HepG2 (cell line): ENCODE measurements around the gene DPH3. TPM values are rescaled to one million over a fixed set of nuclear protein-coding genes. Genes with fewer than 3 reads are reported as not detected.

Source experiments
- ATAC-seq: fragments of 200-7000 bp; cut with Tn5 transposase; 3 replicates; pipeline ENCODE4 v1.9.1; 2020; ENCODE audit warnings: mild to moderate bottlenecking, moderate library complexity
- BruUV-seq: library from RNA; stranded (reverse); fragments of 400-500 nt; replicated peaks from 2 replicates; lab custom pipeline; 2021; lab: Mats Ljungman, UMichigan
- CTCF ChIA-PET: fragments of 300-600 bp; formaldehyde crosslinking; extraction: SDS; loops from one replicate; lab custom pipeline; 2021; ENCODE audit warnings: low total read pairs, inconsistent platforms, low intra/inter-chr PET ratio; lab: Yijun Ruan, JAX
- POLR2A ChIA-PET: fragments of 350-600 bp; sonication (Branson Sonifier 250); formaldehyde crosslinking; loops from one replicate; lab custom pipeline; 2020; ENCODE audit warnings: antibody characterized with exemption, inconsistent platforms; lab: Yijun Ruan, JAX
- DNase-seq: peaks from one replicate; pipeline ENCODE4 v3.0.0-alpha.2; 2015; ENCODE audit warnings: low spot score
- FAIRE-seq: peaks from 3 replicates; lab custom pipeline; 2011; peaks lifted over from hg19 to GRCh38; lab: Jason Lieb, UNC
- H2AFZ ChIP-seq: one replicate; pipeline ENCODE4 v1.6.1; 2011; ENCODE audit warnings: low read length, inconsistent platforms
- H3K27ac ChIP-seq: fragments of 300-600 bp; 3 replicates; pipeline ENCODE4 v1.8.0; 2011; ENCODE audit warnings: mixed run types, mild to moderate bottlenecking, mixed read lengths, low read length, inconsistent platforms; ENCODE audit not compliant: insufficient read depth; ENCODE audit errors: extremely low read length
- H3K27me3 ChIP-seq, 2 experiments: fragments of 200-600 bp in 1 of 2; 2 replicates in 1 of 2; 3 replicates in 1 of 2; pipeline versions ENCODE4 v1.6.0 to v1.8.0; 2011; ENCODE audit warnings: low read length in 2 of 2, mild to moderate bottlenecking in 2 of 2, moderate library complexity in 2 of 2, inconsistent platforms in 1 of 2; ENCODE audit not compliant: insufficient read depth in 2 of 2, control insufficient read depth in 1 of 2
- H3K36me3 ChIP-seq, 2 experiments: fragments of 200-600 bp in 1 of 2; replicated peaks in 1 of 2; 2 replicates in 1 of 2; 3 replicates in 1 of 2; pipeline versions ENCODE4 v1.5.1 to v1.8.0; 2011; ENCODE audit warnings: low read length in 2 of 2, inconsistent platforms in 1 of 2; ENCODE audit not compliant: insufficient read depth in 2 of 2, control insufficient read depth in 1 of 2
- H3K4me1 ChIP-seq: 2 replicates; pipeline ENCODE4 v1.5.1; 2012; ENCODE audit warnings: low read length, inconsistent platforms; ENCODE audit not compliant: insufficient read depth
- H3K4me2 ChIP-seq: 2 replicates; pipeline ENCODE4 v1.6.0; 2011; ENCODE audit warnings: low read depth, low read length, inconsistent platforms
- H3K4me3 ChIP-seq, 3 experiments: fragments of 200-600 bp in 1 of 3; sonication (generic), shearing (Covaris generic) in 1 of 3; replicated peaks in 1 of 3; 2 replicates each; pipeline ENCODE4 v1.5.1; 2011 to 2016; ENCODE audit warnings: low read length in 3 of 3, inconsistent platforms in 2 of 3, low read depth in 2 of 3, mild to moderate bottlenecking in 2 of 3, control low read depth in 1 of 3, mixed read lengths in 1 of 3; ENCODE audit not compliant: insufficient read depth in 1 of 3
- H3K79me2 ChIP-seq: one replicate; pipeline ENCODE4 v1.6.1; 2011; ENCODE audit warnings: low read length, inconsistent platforms; ENCODE audit not compliant: insufficient read depth
- H3K9ac ChIP-seq: 2 replicates; pipeline ENCODE4 v1.6.0; 2011; ENCODE audit warnings: mild to moderate bottlenecking, low read depth, low read length, inconsistent platforms; ENCODE audit not compliant: insufficient read depth
- H3K9me3 ChIP-seq: 2 replicates; pipeline ENCODE4 v1.5.1; 2012; ENCODE audit warnings: mild to moderate bottlenecking, low read length
- H4K20me1 ChIP-seq: 2 replicates; pipeline ENCODE4 v1.6.0; 2011; ENCODE audit warnings: inconsistent platforms, mild to moderate bottlenecking, low read length, moderate library complexity; ENCODE audit not compliant: insufficient read depth
- ARID5B ChIP-seq: IDR thresholded peaks from 2 replicates; pipeline ENCODE4 v1.4.0; 2020; ENCODE audit warnings: mild to moderate bottlenecking, missing genetic modification reagents
- HNF4A ChIP-seq: sonication (generic); formaldehyde crosslinking; IDR thresholded peaks from 2 replicates; pipeline ENCODE4 v1.4.0; 2020; ENCODE audit warnings: missing genetic modification reagents
- MBNL3 ChIP-seq: fragments of 250-450 bp; sonication (Bioruptor Pico); conservative IDR thresholded peaks from 2 replicates; pipeline ENCODE4 v1.8.0; 2022; ENCODE audit warnings: mild to moderate bottlenecking, inconsistent platforms
- ZMAT3 ChIP-seq: sonication (generic); formaldehyde crosslinking; conservative IDR thresholded peaks from 2 replicates; pipeline ENCODE4 v1.7.0; 2021; ENCODE audit warnings: missing genetic modification reagents
- ZNF784 ChIP-seq: sonication (generic); formaldehyde crosslinking; IDR thresholded peaks from 2 replicates; pipeline ENCODE4 v1.5.1; 2020; ENCODE audit warnings: missing genetic modification reagents, mild to moderate bottlenecking, borderline replicate concordance
- WGBS: methylation state at CpG from one replicate; pipeline ENCODE4 v1.1.6; 2017; ENCODE audit warnings: low lambda C conversion rate; 5-methylcytosine and 5-hydroxymethylcytosine counted together
- in situ Hi-C: cut with HindIII; loops from 2 replicates; pipeline ENCODE4 v1.10.0; 2017; ENCODE audit warnings: low pct_unique_long_range_greater_than_20kb; ENCODE audit not compliant: extremely low pct_ligation_motif_present
- intact Hi-C: fragments of 100-400 bp; cut with micrococcal nuclease; formaldehyde crosslinking; loops from one replicate; pipeline ENCODE4 v1.10.0; 2022; ENCODE audit not compliant: unreplicated experiment
- polyA plus RNA-seq, 8 experiments: library from polyadenylated mRNA; depleted of rRNA in 3 of 8; stranded (reverse) in 7 of 8; unstranded in 1 of 8; fragments of >200 nt; fragmentation: Illumina TruSeq in 4 of 8; extraction: Trizol in 4 of 8; gene quantifications; 2 replicates each; pipeline versions ENCODE4 v1.2.1 to v1.2.3, GENCODE V29; 2011 to 2016; ENCODE audit warnings: low read depth in 4 of 8, missing spikeins in 1 of 8, mixed read lengths in 1 of 8; ENCODE audit not compliant: insufficient read depth in 1 of 8
- total RNA-seq, 5 experiments: library from RNA; depleted of rRNA; stranded (reverse); fragments of >200 nt; fragmentation: Illumina TruSeq; extraction: Trizol; gene quantifications; 2 replicates each; pipeline ENCODE4 v1.2.3, GENCODE V29; 2016; ENCODE audit warnings: low read depth in 1 of 5

Gene DPH3
- total and polyA plus RNA-seq, 2 of the 13 experiments (the other 11 are each of a cell fraction or from before 2014, with no cell fraction given), result 18.3 to 21.6 TPM

DNA sequence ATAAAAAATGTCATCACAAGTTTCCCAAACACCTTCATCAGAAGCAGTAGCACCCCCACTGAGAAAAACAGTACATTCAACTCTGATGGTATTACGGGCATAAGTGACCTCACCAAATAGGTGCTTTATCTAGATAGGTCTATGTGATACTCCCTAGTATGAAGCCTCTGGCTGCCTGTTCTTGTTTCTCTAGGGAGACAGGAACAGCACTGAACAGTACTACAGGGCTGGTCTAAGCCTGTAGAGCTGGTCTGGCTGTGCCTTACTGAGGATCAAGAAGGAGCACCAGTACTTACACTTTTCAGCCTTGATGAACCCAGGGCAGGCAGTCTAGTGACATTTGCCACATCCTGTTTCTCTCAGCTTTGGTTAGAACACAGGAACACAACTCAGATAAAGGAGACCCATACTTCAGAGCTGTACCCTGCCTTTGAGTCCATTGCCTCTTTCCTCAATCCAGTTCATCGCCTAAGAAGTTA lies 36.2 kb upstream of the DPH3 start:
- no TSS peak for BruUV-seq
- CTCF ChIA-PET, result no interaction called here
- in situ Hi-C loops, result no loop called here
- Histone ChIP-seq H2AFZ (no peak overlapping the region), H3K79me2 (no peaks in the 10 kb centered on the region), H4K20me1 (no peaks in the 10 kb centered on the region), H3K27ac (no peak overlapping the region)
- WGBS, result 96% methylated on average over 2 of the region's 2 CpGs
- no peak for FAIRE-seq
- TF ChIP-seq ZNF784 (CRISPR knock-in tag) (no peak), ARID5B (CRISPR knock-in tag) (no peak), HNF4A (CRISPR knock-in tag) (no peak), MBNL3 (no peak), ZMAT3 (no peak)
- TF ChIP-seq, all 625 proteins: peak for 0
- intact Hi-C loops, result no loop called here
- DNase-seq (no peak), ATAC-seq (no peak)
- POLR2A ChIA-PET, result no interaction called here
- no peaks in the 10 kb centered on the region for H3K27me3 ChIP-seq
- peaks cover 12 to 71% of the 10 kb centered on the region in 2 experiments for H3K36me3 ChIP-seq
- H3K4me2 ChIP-seq, result no peak overlapping the region
- no peaks in the 10 kb centered on the region for H3K4me1 ChIP-seq
- H3K9ac ChIP-seq, result no peak overlapping the region
- H3K9me3 ChIP-seq, result no peaks in the 10 kb centered on the region
- H3K4me3 ChIP-seq, result no peak overlapping the region
